NB4 (cell line): ENCODE data around the gene RAP1GAP.

Experiments
- POLR2A ChIP-seq: IDR thresholded peaks from 2 replicates; pipeline ENCODE4 v1.6.1; 2011; ENCODE audit warnings: mild to moderate bottlenecking; ENCODE audit not compliant: insufficient read length; ENCODE audit errors: extremely low read depth
- TF ChIP-seq, protein P1 (sequence below): IDR thresholded peaks from one replicate; pipeline ENCODE4 v1.5.1; 2012; ENCODE audit warnings: low read depth, low read length

DNA sequence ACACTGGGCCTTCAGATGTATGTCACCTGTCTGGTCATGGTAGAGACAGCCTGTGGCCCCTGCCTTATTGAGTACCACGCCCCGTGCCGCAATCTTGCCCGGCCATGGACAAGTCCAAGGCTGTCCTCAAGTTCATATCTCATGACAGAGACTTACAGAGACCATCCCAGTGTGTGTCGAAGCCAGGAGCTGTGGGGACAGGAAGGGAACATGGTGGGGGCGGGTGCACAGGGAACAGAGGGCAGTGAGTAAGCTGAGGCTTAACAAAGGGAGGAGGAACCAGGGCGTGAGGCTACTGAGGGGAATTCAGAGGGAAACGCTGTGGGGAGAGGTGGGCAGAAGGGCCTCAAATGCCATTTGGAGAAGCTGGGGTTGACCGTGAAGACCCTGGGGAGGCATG lies 84.1 kb downstream of the RAP1GAP start:
- TF ChIP-seq, protein P1, sequence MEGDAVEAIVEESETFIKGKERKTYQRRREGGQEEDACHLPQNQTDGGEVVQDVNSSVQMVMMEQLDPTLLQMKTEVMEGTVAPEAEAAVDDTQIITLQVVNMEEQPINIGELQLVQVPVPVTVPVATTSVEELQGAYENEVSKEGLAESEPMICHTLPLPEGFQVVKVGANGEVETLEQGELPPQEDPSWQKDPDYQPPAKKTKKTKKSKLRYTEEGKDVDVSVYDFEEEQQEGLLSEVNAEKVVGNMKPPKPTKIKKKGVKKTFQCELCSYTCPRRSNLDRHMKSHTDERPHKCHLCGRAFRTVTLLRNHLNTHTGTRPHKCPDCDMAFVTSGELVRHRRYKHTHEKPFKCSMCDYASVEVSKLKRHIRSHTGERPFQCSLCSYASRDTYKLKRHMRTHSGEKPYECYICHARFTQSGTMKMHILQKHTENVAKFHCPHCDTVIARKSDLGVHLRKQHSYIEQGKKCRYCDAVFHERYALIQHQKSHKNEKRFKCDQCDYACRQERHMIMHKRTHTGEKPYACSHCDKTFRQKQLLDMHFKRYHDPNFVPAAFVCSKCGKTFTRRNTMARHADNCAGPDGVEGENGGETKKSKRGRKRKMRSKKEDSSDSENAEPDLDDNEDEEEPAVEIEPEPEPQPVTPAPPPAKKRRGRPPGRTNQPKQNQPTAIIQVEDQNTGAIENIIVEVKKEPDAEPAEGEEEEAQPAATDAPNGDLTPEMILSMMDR, result no peak
- no peak for TF ChIP-seq POLR2A
